Astrocyte of the spinal cord (primary cell): ENCODE results near the gene SCIN.

Source experiments
- DNase-seq: peaks from one replicate; pipeline ENCODE4 v3.0.0; 2011; ENCODE audit warnings: low read depth, low spot score
- H3K4me3 ChIP-seq: 2 replicates; pipeline ENCODE4 v1.5.1; 2011; ENCODE audit warnings: low read depth, mild to moderate bottlenecking, low read length, moderate library complexity
- in situ Hi-C: cut with HindIII; loops from 2 replicates; pipeline ENCODE4 v1.10.0; 2017; ENCODE audit warnings: low sequenced_read_pairs
- TF ChIP-seq, protein P1 (sequence below): IDR thresholded peaks from 2 replicates; pipeline ENCODE4 v1.5.1; 2012; ENCODE audit warnings: low read depth, mild to moderate bottlenecking, low read length, inconsistent platforms

Gene SCIN

DNA sequence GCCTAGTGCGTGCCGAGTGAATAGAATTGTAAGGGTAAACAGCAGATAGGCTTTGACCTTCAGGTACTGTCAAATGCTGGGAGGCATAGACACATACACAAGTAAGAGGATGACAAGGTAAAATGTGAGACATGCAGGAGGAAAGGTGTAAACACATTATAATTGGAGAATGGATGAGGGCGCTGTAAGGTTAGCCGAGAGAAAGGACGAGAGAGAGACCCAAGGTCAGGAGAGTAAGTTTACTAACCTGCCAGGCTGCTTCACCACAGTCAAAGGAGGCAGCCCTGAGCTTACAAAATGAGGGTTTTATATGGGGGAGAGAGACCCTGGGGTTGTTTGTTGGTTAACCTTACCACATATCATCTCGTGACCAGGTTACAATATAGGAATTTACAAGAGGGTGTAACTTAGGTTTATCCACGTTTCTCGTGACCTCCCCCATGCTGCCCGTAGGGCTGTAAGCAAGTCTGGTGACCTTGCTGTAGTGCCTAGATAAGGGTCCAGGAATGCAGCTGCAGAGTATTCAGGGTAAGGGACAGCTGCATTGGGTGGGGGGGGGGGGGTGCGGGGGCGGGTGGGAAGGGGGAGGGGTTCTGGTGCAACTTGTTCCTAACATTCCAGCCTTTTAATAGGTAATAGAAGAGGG is 17.9 kb downstream of the SCIN start:
- TF ChIP-seq, protein P1, sequence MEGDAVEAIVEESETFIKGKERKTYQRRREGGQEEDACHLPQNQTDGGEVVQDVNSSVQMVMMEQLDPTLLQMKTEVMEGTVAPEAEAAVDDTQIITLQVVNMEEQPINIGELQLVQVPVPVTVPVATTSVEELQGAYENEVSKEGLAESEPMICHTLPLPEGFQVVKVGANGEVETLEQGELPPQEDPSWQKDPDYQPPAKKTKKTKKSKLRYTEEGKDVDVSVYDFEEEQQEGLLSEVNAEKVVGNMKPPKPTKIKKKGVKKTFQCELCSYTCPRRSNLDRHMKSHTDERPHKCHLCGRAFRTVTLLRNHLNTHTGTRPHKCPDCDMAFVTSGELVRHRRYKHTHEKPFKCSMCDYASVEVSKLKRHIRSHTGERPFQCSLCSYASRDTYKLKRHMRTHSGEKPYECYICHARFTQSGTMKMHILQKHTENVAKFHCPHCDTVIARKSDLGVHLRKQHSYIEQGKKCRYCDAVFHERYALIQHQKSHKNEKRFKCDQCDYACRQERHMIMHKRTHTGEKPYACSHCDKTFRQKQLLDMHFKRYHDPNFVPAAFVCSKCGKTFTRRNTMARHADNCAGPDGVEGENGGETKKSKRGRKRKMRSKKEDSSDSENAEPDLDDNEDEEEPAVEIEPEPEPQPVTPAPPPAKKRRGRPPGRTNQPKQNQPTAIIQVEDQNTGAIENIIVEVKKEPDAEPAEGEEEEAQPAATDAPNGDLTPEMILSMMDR: no peak
- no peak overlapping the region for H3K4me3 ChIP-seq
- in situ Hi-C loops: no loop called here
- DNase-seq: no peak

DNA sequence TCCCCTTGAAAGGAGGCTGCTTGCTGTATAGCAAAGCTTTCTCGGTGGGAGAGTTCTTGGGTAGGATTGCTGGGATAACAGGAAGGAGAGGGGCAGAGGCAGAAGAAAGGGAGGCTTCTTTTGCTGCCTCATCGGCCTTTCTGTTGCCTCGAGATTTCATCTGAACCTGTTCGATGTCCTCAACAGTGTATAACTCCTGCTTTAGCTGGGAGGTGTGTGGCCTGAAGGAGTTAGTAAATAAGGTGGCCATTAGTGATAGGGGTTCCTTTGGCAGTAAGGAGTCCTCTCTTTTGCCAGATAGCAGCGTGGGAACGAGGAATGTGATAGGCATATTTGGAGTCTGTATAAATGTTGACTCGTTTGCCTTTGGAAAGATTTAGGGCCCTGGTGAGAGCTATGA is 20.0 kb downstream of the SCIN start:
- TF ChIP-seq, protein P1: no peak
- in situ Hi-C loops: no loop called here
- DNase-seq: no peak
- no peak overlapping the region for H3K4me3 ChIP-seq

DNA sequence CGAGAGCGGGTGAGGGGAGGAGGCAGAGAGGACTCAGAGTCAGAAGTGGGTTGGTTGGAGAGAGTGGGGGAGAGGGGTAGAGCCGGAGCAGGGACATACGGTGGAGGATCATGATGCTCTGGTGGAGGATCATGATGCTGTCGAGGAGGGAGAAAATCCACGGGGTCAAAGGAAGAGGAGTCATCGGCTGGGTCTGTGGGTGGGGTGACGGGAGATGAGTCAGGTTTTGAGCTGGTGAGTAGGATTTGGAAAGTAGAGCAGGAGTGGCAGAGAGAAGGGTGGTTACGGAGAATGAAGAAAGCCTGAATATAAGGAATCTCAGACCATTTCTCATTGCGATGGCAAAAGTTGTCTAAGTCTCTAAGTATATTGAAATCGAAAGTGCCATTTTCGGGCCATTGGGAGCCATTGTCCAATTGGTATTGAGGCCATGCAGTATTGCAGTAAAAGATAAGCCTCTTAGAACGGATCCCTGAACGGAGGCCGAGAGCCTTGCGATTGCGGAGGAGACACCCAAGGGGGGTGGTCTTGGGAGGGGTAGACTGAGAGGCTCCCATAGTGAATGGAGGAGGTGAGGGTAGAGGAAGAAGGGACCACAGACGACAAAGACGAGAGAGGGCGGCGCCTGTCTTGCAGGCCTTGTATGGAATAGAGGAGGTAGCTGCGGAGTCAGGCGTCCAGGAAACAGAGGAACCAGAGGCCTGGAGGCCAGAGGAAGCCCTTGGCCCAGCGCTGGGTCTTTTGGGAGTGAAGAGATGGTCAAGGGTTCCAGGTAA is 23.8 kb downstream of the SCIN start:
- no peak overlapping the region for H3K4me3 ChIP-seq
- DNase-seq: no peak
- in situ Hi-C loops: no loop called here
- TF ChIP-seq, protein P1: no peak

DNA sequence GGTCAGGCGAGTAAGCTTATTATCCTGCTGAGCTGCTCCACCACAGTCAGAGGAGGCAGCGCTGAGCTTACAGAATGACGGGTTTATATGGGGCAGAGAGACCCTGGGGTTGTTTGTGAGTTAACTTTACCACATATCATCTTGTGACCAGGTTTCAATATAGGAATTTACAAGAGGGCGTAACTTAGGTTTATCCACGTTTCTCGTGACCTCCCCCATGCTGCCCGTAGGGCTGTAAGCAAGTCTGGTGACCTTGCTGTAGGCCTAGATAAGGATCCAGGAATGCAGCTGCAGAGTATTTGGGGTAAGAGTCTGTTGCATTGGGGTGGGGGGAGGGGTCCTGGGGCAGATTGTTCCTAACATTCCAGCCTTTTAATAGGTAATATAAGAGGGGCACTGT is 24.6 kb downstream of the SCIN start:
- no peak for DNase-seq
- no peak overlapping the region for H3K4me3 ChIP-seq
- in situ Hi-C loops: no loop called here
- TF ChIP-seq, protein P1: no peak

DNA sequence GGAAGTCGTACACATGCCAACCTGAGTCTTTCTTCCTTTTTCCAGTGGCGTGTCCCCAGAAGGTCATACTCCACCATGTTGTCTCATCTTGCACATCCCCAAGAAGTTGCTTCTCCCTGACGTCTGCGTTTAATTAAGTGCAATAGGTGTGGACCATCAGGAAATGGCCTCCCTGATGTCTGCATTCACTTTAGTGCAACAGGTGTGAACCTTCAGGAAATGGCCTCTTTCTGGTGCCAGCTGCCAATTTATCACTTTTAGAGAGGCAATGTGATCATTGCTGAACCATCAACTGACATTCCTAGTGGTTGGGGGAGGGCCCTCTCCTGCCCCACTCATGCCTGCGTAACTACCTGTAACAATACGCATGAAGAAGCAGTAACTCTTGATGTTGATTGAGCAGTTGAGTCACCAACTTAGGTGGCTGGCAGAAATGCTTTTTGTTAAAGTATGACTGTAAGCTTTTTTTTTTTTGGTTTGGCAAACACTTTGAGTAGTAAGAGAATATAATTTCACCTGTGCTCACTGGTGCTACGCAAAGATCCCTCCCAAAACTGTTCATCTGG is 25.8 kb downstream of the SCIN start:
- in situ Hi-C loops: no loop called here
- no peak for DNase-seq
- no peak overlapping the region for H3K4me3 ChIP-seq
- TF ChIP-seq, protein P1: no peak

DNA sequence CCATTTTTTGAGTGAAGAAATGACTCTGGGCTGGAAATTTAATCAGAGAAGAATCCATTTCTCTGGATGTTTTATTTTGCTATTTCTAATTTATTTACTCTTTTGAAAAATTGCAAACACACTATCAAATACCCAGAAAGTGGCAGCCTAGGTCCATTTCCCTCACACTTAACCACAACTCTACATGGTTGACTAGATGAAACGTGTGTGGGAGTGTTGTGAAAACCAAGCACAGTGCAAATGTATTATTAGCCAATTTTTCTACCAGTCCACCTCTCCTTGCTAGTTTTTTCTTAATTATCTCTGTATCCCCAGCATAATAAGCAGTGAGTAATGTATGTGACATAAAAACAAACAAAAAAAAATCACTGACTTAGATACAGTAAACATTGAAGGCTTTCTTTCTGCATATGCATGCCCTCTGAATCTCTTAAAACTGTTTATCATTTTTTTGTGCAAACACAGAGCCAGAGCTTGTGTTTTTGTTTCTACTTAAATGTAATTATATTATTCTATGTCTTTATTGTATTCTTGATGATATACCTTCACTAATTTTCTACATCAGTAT is 30.9 kb downstream of the SCIN start:
- in situ Hi-C loops: no loop called here
- no peak for DNase-seq
- TF ChIP-seq, protein P1: no peak
- H3K4me3 ChIP-seq: no peak overlapping the region
